ENCODE results near the gene NR2E3.

NR2E3 gene

DNA sequence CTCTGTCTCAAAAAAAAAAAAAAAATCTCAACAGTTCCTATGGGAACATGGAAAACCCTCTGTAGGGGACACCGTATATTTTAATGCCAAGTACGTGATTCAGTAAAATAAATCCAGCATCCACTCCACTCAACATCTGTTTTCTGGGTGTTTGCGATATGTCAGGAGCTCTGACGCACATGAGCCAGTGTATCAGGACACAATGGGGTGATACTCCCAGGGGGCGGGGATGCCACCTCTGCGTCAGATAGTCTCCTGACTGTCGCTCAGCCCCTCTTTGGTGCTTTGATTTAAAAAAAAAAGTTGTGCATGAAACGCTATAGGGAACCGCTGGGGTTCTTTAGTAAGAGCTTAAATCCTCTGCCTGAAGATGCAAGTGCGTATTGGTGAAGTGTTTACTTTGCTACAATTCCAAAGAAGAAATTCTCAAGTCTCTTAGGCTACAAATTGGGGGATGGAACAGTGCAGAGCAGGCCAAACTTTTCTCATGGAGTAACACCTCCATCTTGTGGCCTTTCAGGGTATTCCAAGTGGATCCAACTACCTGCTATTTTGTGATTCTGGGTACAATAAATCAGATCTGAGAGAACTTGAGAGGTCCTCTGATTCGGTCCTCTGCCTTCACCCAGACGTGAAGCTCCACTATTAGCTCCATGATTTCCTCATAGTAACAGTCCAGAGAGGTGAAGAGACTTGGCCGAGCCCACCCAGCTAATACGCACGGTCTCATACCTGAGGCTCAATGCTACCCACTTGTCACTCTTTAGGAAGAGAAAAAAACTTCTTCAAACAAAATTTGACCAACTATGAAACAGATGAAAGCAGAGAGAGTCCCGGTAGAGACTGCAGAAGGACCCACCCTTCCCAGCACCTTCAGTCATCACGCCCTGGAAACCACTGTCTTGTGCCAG, 9.3 kb upstream of the NR2E3 start:
- TF ChIP-seq RAD21 (IDR thresholded peaks at IDR 0.05; ENCODE audit: low read depth) (peak; percentile 96), YY1 (IDR thresholded peaks at IDR 0.05; ENCODE audit: low read depth) (no peak), FOXM1 (IDR thresholded peaks at IDR 0.05; ENCODE audit: borderline replicate concordance, low read depth) (no peak), TEAD4 (IDR thresholded peaks at IDR 0.05) (no peak)

- TF ChIP-seq ZBTB7A (IDR thresholded peaks at IDR 0.05; ENCODE audit: low read depth) (no peak), CEBPB (IDR thresholded peaks at IDR 0.05) (no peak), TCF12 (IDR thresholded peaks at IDR 0.05; ENCODE audit: low read depth) (no peak), RAD21 (IDR thresholded peaks at IDR 0.05; ENCODE audit: low read depth) (no peak), USF1 (IDR thresholded peaks at IDR 0.05) (no peak), NFIC (IDR thresholded peaks at IDR 0.05) (no peak), TEAD4 (IDR thresholded peaks at IDR 0.05) (no peak), CREB1 (IDR thresholded peaks at IDR 0.05; ENCODE audit: low read depth) (no peak), EP300 (IDR thresholded peaks at IDR 0.05; ENCODE audit: borderline replicate concordance) (no peak), REST (IDR thresholded peaks at IDR 0.05; ENCODE audit: low read depth) (no peak), YY1 (IDR thresholded peaks at IDR 0.05; ENCODE audit: low read depth) (no peak), EGR1 (IDR thresholded peaks at IDR 0.05) (no peak), TAF1 (IDR thresholded peaks at IDR 0.05; ENCODE audit: low read depth) (no peak)
Measured at GRCh38 chr15:71801935-71802655, 8.3 kb upstream of the NR2E3 start.

GRCh38 chr15:71802770-71803169, 7.6 kb upstream of the NR2E3 start:
- no peak for TF ChIP-seq TAF1 (IDR thresholded peaks at IDR 0.05; ENCODE audit: low read depth)
- TF ChIP-seq MAX (IDR thresholded peaks at IDR 0.05) = no peak
- no peak for TF ChIP-seq REST (IDR thresholded peaks at IDR 0.05; ENCODE audit: low read depth)
- TF ChIP-seq TCF12 (IDR thresholded peaks at IDR 0.05; ENCODE audit: low read depth) = no peak
- no peak for TF ChIP-seq NFIC (IDR thresholded peaks at IDR 0.05)
- TF ChIP-seq CREB1 (IDR thresholded peaks at IDR 0.05; ENCODE audit: low read depth) = no peak
- TF ChIP-seq EP300 (IDR thresholded peaks at IDR 0.05; ENCODE audit: borderline replicate concordance) = no peak
- TF ChIP-seq EGR1 (IDR thresholded peaks at IDR 0.05) = no peak
- no peak; the same call in 1 of the 2 replicates for TF ChIP-seq RAD21 (IDR thresholded peaks at IDR 0.05; ENCODE audit: low read depth)
- no peak for TF ChIP-seq ZBTB7A (IDR thresholded peaks at IDR 0.05; ENCODE audit: low read depth)
- no peak for TF ChIP-seq YY1 (IDR thresholded peaks at IDR 0.05; ENCODE audit: low read depth)
- TF ChIP-seq FOXM1 (IDR thresholded peaks at IDR 0.05; ENCODE audit: borderline replicate concordance, low read depth) = no peak
- TF ChIP-seq USF1 (IDR thresholded peaks at IDR 0.05) = no peak
- no peak for TF ChIP-seq CEBPB (IDR thresholded peaks at IDR 0.05)
- no peak for TF ChIP-seq TEAD4 (IDR thresholded peaks at IDR 0.05)

DNA sequence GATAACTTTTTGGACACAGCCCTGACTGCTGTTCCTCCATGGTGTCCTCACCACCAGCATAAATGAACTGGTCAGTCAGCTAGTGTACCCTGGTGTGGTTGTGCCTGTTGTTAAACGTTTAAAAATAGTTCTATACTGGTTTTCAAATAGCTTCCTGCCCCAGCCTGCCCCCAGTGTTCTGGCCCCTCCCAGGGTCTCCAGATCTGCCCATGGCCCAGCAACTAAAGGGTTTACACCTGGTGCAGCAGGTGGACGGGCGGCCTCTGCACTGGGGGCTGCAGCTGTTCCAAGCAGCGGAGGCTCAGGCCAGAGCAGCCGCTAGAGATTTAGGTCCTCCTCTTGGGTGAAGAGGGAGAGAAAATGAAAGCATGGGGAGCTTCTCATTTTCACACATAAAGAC, 6.1 kb upstream of the NR2E3 start:
- TF ChIP-seq RAD21 (IDR thresholded peaks at IDR 0.05; ENCODE audit: low read depth) (no peak), CEBPB (IDR thresholded peaks at IDR 0.05) (no peak), TAF1 (IDR thresholded peaks at IDR 0.05; ENCODE audit: low read depth) (no peak), REST (IDR thresholded peaks at IDR 0.05; ENCODE audit: low read depth) (no peak), TCF12 (IDR thresholded peaks at IDR 0.05; ENCODE audit: low read depth) (no peak), NFIC (IDR thresholded peaks at IDR 0.05) (no peak), FOXM1 (IDR thresholded peaks at IDR 0.05; ENCODE audit: borderline replicate concordance, low read depth) (no peak), ZBTB7A (IDR thresholded peaks at IDR 0.05; ENCODE audit: low read depth) (no peak), TEAD4 (IDR thresholded peaks at IDR 0.05) (no peak), MAX (IDR thresholded peaks at IDR 0.05) (no peak), YY1 (IDR thresholded peaks at IDR 0.05; ENCODE audit: low read depth) (no peak), CREB1 (IDR thresholded peaks at IDR 0.05; ENCODE audit: low read depth) (no peak), USF1 (IDR thresholded peaks at IDR 0.05) (no peak), EP300 (IDR thresholded peaks at IDR 0.05; ENCODE audit: borderline replicate concordance) (no peak), EGR1 (IDR thresholded peaks at IDR 0.05) (no peak)
